Thyroid gland (tissue), 4 donors: ENCODE data around the gene COQ10A.

Source experiments
- CTCF ChIP-seq, 6 experiments: fragments of 200-600 bp in 3 of 6; fragments of 450-650 bp in 3 of 6; sonication (generic) in 3 of 6; IDR thresholded peaks; one replicate each; pipeline ENCODE4 v1.5.1; 2016 to 2019; ENCODE audit warnings: antibody characterized with exemption in 6 of 6, mild to moderate bottlenecking in 2 of 6, inconsistent platforms in 1 of 6, moderate library complexity in 1 of 6
- POLR2A ChIP-seq, 2 donors: fragments of 450-650 bp; IDR thresholded peaks; one replicate each; pipeline ENCODE4 v1.6.1; 2017; ENCODE audit warnings: antibody characterized with exemption in 2 of 2, mild to moderate bottlenecking in 2 of 2, moderate library complexity in 1 of 2

- TF ChIP-seq CTCF (IDR thresholded peaks at IDR 0.05) (no peak), POLR2A (IDR thresholded peaks at IDR 0.05) (no peak)
Measured at GRCh38 chr12:56223571-56224101, 43.1 kb upstream of the COQ10A start.
